Transverse colon (tissue), 4 donors: Measurements from ENCODE around the gene HPSE2.

ENCODE experiments used
- CTCF ChIP-seq, 5 experiments: fragments of 200-600 bp in 3 of 5; fragments of 450-650 bp in 2 of 5; sonication (generic) in 3 of 5; IDR thresholded peaks; 1 replicate in 2 of 5; 2 replicates in 3 of 5; pipeline ENCODE4 v1.5.1; 2016 to 2017; ENCODE audit warnings: antibody characterized with exemption in 5 of 5, inconsistent platforms in 3 of 5, mild to moderate bottlenecking in 2 of 5, moderate library complexity in 1 of 5
- POLR2A ChIP-seq: fragments of 450-650 bp; IDR thresholded peaks from one replicate; pipeline ENCODE4 v1.6.1; 2016; ENCODE audit warnings: antibody characterized with exemption, mild to moderate bottlenecking, moderate library complexity
- POLR2AphosphoS5 ChIP-seq, 3 donors: sonication (generic); formaldehyde crosslinking; IDR thresholded peaks; one replicate each; pipeline ENCODE4 v1.6.1; 2016; ENCODE audit warnings: antibody characterized with exemption in 3 of 3

GRCh38 chr10:98596404-98596803 is 639.2 kb downstream of the HPSE2 start:
- TF ChIP-seq CTCF (IDR thresholded peaks at IDR 0.05) (no peak), POLR2A (no peak), POLR2AphosphoS5 (IDR thresholded peaks at IDR 0.05) (no peak)
